ENCODE results near the gene FEM1B.

Gene FEM1B

DNA sequence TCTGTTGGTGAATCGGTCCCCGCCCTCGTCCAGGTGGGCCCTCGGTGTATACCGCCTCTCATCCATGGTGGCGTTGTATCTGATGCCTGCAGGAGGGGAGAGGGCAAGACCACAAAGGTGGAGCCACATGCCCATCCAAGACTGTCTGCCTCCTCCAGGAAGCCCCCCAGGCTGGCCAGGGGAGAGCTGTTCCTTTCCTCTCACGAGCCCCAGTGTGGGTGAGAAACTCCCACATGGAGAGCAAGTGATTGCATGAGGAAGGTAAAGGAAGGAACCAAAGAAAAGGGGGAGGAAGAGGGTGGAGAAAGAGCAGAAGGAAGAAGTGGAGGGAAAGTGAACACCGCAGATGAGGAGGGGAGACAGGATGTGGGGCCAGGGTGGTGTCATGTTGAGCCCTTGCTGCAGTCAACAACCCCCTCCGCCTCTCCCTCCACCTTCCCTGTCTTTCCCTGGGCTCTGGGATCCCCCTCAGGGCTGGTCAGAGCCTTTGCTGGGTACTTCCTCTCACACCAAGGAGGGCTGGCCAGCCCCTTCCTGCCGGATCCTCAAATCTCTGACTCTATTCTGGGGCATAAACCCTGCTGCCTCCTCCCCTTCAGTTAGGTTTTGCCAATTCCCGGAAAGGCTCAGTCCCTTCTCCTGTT, 49.3 kb downstream of the FEM1B start:
- no peak for DNase-seq (ENCODE audit: low spot score)

DNA sequence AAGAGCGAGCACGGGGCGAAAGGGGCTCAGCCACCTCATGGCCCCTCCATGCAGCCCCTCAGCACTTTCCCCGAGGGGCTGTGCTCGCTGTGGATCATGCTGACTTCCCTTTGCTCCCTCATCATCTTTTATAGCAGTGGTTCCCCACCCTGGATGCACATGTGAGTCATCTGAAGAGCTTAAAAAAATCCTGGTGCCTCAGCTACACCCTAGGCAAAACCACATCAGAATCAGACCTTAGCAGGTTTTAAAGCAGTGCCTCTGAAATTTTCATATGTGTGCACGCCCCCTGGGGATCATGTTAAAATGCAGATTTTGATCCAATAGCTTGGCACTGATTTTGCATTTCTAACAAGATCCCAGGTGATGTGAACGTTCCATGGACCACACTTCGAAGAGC, 50.9 kb downstream of the FEM1B start:
- DNase-seq (ENCODE audit: low spot score), result no peak

DNA sequence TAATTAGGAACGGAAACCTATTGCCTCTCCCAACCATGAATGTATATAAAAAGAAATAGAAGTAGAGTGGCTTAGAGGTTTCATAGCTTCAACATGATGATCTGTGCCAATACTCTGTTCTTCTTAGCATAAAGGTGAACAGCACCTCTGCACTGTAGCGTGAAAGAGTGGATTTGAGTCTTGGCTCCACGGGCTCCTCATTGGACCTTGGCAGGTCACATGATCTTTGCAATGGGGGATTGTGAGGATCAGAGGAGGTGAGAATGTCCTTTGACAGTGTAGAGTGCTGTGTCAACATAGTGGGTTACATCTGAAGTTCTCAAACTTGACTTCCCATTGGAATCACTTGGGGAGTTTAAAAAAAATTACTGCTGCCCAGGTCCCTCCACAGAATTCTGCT, 51.4 kb downstream of the FEM1B start:
- DNase-seq (ENCODE audit: low spot score), result no peak

DNA sequence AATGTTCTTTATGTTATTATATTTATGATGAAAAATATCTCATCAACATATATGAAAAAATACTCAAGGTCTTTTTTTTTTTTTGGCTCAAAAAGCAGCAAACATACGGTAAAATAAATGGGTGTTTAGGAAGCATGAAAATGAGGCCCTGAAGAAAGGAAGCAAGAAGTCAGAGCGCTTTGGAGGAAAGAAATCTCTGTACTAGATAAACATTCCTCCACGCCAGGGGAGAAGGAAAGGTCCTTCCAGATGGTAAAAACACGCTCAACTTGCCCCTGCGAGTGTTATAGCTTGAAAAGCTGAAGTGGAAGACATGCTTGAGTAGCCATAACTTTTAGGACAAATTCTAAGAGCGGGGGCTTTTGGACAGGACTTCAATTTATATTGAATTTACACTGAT, 52.9 kb downstream of the FEM1B start:
- DNase-seq (ENCODE audit: low spot score), result no peak

DNA sequence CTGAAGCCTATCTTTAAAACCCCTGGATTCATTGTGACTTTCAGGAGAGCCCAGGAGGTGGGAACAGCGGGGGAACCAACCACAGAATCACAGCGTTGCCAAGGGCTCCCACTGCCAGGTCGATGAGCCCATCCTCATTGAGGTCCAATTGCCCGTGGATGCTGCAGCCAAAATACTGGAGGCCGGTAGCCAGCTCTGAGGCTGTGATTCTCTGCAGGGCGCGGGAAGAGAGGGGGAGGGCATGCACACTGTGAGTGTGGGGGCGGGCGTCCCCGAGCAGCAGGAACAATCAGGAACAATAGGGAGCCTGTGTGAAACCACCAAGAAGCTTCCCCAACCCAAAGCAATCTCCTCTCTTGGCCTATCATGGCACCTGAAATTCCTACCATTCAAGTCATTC, 53.4 kb downstream of the FEM1B start:
- DNase-seq (ENCODE audit: low spot score), result no peak

DNA sequence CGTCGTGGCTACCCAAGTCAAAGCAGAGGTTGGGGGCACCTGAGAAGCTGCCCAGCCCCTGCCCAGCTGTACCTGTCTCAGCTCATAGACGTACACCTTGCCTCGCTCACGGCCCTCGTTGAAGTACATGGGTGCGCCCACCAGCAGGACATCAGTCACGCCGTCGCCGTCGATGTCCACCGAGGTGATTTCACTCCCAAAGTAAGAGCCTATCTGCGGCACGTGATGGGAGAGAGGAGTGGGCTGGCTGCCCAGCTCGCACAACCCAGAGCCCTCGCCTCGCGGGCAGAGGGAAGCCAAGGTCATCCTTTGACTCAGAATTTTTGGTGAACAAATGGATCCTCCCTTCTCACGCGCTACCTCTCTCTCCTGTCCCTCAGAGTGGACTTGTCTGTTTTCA, 54.7 kb downstream of the FEM1B start:
- DNase-seq (ENCODE audit: low spot score), result no peak

DNA sequence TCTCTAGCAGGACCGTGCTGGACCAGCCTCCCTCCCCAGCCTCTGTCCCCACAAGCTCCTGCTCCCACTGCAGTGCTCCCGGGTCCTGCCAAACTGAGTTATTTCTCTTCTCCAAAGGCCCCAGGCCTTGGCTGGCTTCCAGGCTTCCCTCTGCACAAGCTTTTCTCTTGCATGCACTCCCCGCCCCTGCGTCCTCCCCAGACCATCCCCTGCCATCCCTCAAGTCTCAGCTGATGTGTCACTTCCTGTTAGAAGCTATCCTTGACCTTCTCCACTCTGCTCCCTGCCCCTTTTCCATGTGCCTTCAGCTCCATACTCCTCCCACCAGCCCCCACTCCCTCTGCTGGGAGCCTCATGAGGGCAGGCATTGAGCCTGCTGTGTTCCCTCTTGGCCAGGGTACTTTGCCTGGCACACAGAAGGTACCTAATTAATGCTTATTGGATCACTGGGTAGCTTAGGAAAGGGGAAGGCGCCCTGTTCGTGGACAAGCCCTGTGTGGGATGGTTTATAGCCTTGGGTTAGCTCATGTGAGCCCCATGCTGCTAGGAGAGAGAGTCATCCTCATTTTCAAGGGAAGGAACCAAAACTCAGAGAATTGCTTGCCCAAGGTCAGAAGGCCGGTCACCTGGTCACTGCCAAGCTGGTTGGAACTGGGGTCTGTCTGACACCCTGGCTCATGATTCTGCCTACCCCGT, 56.4 kb downstream of the FEM1B start:
- DNase-seq (ENCODE audit: low spot score), result peak; percentile 34

DNA sequence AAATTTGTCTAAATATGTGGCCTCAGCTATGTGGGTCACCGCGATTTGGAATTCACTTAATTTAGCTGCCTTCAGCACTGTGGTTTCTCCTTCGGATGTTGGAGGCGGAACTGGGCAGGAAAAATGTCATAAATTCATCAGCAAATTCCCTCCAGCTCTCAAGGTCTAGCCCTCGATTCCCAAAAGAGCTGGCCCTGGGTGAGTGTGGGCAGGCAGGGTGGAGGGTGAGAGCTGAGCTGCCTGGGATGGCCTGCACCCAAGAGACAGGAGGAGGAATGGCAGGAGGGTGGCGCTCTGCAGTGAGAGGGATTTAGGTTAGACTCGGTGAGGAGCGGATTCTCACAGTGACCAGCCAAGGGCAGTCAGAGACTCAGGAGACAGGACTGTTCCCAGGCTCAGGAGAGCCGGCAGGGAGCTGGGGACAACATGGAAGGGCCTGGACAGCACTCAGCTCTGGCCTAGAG, 57.1 kb downstream of the FEM1B start:
- DNase-seq (ENCODE audit: low spot score), result no peak

DNA sequence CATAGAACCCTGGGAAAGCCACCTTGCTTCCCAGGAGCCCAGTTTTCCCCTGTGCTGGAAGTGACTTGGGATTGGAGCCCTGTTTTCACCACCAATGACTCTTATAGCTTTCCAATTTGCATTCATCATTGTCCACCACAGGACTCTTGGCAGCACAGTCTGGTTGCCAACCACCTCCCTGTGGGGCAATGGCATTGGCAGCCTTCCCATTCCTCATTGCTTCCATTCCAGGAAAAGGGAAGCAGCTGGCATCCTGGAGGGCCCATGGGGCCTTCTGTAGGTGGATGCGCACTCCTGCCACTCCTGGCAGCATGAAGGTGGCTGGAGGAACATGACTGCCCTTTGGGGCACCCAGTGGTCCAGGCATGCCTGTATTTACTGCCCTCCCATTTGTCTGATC, 57.7 kb downstream of the FEM1B start:
- DNase-seq (ENCODE audit: low spot score), result no peak

DNA sequence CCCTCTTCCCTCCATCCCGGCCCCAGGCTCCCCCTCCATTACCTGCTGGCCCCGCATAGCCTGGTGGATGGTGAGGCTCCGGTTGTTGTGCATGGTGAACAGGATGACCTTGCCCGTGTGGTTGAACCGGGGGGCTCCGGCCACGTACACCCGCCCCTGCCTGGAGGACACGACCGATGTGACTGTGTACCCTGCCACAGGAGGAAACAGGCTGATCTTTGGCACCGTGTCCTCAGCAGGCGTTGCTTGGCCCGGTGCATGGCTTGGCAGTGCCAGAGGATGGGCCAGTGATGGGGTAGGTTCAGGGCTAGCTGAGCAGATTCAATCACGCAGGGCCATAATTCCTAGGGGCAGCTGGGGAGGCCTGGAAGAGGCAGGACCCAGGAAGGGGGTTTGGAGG, 58.1 kb downstream of the FEM1B start:
- no peak for DNase-seq (ENCODE audit: low spot score)

DNA sequence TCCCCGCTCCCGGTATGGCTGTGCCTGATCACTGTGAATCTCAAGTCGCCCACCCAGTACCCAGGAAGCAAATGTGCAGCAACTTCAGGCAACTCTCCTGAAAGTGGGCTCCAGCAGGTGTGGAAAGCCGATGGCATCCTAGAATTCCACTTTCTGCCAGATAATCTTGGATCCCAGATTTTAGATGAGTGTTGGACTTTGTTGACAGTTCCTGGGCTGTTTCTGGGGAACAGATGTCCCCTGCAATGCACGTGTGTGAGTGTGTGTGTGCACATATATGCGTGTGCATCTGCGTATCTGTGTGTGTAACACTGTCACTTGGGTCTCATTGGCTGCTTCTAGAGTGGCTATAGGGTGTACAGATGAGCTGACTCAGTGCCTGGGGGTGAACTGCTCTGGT, 59.0 kb downstream of the FEM1B start:
- no peak for DNase-seq (ENCODE audit: low spot score)

DNA sequence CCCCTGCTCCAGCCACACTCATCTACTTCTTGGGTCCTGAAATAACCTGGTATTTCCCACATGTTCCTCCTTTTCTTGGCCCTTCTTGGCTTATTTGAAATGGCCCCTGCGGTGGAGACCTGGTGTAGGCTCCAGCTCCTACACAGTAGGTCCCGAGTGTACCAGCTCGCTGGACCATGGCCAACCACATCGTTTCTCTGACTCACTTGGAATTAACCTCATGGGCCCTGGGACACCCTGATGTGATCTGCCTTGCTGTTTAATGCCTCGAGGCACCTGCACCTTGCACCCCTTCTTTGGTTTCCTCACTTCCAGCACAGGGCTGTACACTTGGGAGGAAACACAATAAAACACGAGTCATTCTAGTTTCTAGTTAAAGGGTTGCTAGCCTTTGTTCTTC, 60.3 kb downstream of the FEM1B start:
- no peak for DNase-seq (ENCODE audit: low spot score)

DNA sequence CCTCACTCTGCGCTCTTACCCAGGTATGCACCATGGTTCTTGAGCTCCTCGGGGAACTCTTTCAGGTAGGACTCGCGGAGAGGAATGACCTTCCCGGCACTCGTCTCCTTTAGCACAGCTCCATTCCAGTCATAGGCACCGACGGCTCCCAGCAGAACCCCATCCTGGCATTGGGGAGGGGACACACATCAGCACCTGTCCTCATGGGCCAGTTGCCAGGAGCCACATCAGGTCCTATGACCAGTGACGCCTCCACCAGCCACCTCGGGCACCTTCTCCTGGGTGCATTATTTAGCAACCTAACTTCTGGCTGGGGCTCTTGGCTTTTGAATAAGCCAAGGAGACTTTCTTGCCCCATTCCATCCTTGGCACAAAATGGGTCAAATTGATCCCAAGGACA, 61.9 kb downstream of the FEM1B start:
- no peak for DNase-seq (ENCODE audit: low spot score)

DNA sequence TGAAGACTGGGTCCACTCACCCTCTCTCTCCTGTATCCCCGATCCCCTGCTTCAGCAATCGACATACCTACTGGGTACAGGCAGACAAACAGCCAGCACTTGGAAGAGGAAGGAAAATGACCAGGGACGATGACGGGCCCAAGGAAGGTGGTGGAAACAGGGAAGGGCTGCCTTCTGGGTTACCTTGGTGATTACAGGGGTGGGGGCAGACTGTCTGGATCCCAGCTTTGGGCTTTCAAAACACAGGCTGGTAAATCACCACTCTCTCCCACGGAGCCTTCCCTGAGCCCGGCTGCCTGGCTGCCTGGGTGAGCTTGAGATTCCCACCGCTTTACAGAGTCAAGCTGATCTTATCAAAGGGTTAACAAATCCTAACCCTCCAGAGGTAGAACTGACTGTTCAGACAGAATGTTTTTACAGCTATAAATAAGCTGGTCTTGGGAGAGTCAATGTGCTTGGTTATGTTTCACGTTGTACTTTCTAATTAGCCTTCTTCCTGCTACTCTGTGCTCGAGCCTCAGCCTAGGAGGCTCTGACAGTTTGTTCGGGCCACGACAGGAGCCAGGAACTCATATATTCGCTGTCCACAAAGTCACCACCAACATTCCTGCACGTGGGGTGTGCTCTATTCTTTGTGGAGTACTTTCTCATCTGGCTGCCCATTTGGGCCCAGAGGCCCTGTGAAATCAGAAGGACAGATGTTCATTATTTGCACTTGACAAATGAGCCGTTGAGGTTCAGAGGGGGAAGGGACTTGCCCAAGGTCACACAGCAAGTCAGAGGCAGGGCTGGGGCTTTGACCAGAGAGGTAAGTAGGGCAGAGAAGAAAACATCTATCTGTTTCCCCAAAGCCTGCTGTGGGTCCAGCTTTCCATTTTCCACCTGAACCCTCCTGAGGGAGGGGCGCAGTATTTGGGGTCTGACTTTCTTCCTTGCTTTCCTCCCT, 63.5 kb downstream of the FEM1B start:
- DNase-seq (ENCODE audit: low spot score), result no peak

DNA sequence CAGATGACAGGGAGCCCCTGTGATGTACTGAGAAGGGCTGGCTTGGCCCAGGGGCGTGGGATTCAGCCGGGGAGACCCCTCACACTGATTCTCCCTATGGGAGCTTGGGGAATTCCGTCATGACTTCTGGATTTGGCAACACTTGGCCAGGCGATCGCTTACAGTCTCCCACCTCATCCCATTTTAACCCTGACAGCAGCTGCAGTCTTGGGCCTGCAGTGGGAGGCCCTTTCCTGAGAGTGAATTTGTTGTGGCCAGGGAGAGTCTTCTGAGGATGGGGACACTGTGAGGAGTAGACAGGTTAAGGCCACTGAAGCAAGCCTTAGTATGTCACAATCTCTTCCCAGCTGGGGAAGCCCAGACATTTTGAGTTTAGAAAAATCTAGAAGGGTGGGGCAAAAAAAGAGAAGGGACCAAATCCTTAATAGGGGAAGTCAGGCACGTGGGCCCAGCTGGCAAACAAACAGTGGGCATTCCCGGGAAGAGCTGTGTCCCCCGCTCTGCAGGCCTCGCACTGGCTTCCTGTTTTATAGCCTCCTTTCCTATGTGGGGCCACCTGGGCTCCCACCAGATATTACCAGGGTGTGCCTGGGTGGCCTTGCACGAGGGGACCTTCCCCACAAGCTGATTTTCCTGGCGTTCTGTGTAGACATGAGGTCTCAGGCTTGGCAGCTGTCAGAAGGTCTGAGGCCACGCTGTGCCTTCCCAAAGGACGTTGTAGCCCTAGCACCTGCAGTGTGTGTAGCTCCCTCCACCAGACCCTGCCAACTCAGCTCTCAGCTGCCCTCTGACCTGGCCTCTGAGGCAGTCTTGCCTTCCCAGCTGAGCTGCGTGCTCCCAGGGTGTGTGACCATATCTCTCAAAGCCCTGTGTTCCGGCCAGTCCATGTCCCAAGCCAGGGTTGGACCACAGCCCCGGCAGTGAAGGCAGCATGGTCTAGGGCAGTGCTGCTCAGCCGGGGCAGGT, 64.5 kb downstream of the FEM1B start:
- DNase-seq (ENCODE audit: low spot score), result no peak

DNA sequence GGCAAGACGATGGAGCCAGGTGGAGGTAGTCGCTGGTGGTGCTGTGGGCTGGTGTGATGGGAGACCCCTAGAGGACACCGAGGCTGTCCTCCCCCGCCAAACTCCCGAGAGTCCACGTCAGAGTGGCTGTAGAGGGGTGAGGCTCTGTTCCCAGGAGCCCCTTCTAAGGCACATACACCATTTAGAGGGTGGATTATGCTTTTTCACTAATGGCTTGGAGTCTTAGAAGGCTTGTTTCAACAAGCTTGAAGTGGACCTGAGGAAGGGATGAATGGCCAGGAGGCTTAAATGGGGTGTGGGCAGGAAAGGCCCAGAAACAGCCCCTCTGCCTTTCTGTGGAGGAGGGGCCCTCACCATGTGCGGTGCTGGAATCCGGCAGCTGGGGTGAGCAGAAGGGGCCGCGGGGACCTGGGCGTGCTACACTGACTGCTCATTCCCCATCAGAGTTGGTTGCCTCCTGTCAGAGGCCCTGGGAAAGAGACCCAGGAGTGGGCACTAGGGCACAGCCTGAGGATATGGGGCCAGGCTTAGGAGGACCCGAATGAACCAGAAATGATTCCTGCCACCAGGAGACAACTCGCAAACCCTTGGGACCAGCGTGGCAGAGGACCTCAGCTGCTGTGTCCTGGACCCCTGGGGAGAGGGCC, 66.2 kb downstream of the FEM1B start:
- no peak for DNase-seq (ENCODE audit: low spot score)

DNA sequence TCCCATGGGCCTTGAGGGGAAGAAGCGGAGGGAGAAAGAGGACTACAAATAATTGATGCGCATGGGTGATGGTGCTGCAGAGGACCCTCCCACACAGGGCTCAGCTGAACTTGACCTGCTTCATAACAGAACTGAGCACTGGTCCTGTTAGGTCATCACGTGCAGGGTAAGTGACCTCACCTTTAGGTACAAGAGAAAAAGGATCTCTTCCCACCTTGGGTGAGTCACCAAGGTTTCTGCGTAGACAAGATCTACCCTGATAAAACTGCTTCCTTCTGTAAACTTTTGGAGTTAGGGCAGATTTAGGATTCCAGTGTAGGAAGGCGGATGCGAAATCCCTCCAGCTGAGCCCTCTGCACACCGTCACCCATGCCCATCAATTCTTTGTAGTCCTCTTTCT, 67.1 kb downstream of the FEM1B start:
- no peak for DNase-seq (ENCODE audit: low spot score)
